ENCODE measurements around the gene SRCIN1. TPM values are rescaled to one million over a fixed set of nuclear protein-coding genes. Genes with fewer than 3 reads are reported as not detected.

The SRCIN1 gene
- total RNA-seq, 1 donor from 2014 or later: 6.6 TPM

GRCh38 chr17:38563362-38564253 is 42.1 kb downstream of the SRCIN1 start:
- H3K4me3 ChIP-seq: no peak overlapping the region
- TF ChIP-seq CTCF (IDR thresholded peaks at IDR 0.05): no peak
- DNase-seq: no peak
- intact Hi-C loops (cut with DNase I): no loop called here
- peaks cover 22% of the 10 kb centered on the region for H3K4me1 ChIP-seq
- H3K36me3 ChIP-seq: no peaks in the 10 kb centered on the region
- H3K9me3 ChIP-seq: no peaks in the 10 kb centered on the region
- H3K27me3 ChIP-seq (ENCODE audit: low read depth): peaks cover 82% of the 10 kb centered on the region
- no peak for ATAC-seq
- H3K27ac ChIP-seq: no peak overlapping the region

DNA sequence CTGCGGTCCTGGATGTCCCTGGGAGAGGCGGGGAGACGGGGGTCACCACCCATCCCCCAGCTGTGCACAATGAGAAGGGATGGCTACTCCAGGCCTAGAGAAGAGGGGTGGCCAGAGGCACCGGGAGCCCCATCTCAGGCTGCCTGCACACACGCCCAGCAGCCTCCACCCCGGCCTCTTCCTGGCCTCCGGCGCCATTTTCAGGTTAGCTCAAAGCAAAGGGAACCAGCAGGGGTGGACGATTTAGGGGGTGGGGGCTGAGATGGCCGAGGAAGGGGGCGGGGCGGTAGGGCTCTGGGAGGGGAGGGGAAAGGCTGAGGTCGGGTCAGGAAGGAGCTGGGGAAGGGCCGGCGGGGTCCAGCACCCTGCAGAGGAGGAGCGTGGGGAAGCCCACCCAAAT is 42.8 kb downstream of the SRCIN1 start:
- Histone ChIP-seq H3K36me3 (no peaks in the 10 kb centered on the region), H3K27me3 (ENCODE audit: low read depth) (peaks cover 82% of the 10 kb centered on the region), H3K4me1 (peaks cover 27% of the 10 kb centered on the region), H3K27ac (no peak overlapping the region), H3K9me3 (no peaks in the 10 kb centered on the region), H3K4me3 (no peak overlapping the region)
- intact Hi-C loops (cut with DNase I): no loop called here
- ATAC-seq (no peak), DNase-seq (no peak)
- no peak for TF ChIP-seq CTCF (IDR thresholded peaks at IDR 0.05)

- H3K27ac ChIP-seq: no peak overlapping the region
- H3K36me3 ChIP-seq: no peaks in the 10 kb centered on the region
- ATAC-seq (no peak), DNase-seq (peak; percentile 36)
- TF ChIP-seq CTCF (IDR thresholded peaks at IDR 0.05): no peak
- no peaks in the 10 kb centered on the region for H3K9me3 ChIP-seq
- no peak overlapping the region for H3K4me3 ChIP-seq
- H3K4me1 ChIP-seq: peaks cover 34% of the 10 kb centered on the region
- H3K27me3 ChIP-seq (ENCODE audit: low read depth): peaks cover 75% of the 10 kb centered on the region
- intact Hi-C loops (cut with DNase I): no loop called here
Measured at GRCh38 chr17:38562215-38562569, 43.6 kb downstream of the SRCIN1 start.

DNA sequence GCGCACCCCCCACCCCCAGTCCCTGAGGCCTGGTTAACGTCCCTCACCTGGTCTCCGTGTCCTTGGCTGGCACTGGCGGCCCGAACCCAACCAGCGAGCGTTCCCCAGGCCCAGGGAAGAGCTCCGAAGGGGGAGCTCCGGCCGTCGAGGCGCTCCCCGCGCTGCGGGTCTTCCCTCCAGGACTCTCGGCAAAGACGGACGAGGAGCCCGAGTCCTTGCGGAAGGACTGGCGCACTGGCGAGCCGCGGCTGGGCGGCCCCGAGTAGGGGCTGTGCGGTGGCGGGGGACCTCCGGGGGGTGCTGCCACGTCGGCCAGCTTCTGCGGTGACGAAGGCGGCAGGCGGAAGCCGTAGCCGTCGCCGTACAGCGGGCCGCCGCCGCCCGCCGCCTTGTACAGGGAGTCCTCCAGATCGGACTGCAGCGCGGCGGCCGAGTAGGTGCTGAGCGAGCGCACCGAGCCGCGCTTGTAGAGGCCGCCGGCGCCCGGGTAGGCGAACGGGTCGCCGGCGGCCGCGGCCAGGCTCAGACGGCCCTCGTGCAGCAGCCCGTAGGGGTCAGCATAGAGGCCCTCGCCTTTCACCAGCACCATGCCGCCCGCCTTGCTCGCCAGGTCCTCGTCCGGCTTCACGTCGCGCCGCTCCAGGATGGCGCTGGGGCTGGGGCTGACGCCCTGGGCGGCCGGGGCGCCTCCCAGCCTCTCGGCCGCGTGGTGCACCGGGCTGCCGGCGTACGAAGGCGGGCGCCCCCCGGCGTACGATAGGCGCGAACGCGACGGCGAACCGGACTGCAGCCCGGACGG is 44.1 kb downstream of the SRCIN1 start:
- intact Hi-C loops (cut with DNase I): no loop called here
- Histone ChIP-seq H3K27ac (no peak overlapping the region), H3K27me3 (ENCODE audit: low read depth) (peaks cover 70% of the 10 kb centered on the region), H3K9me3 (no peaks in the 10 kb centered on the region), H3K4me3 (no peak overlapping the region), H3K4me1 (peaks cover 40% of the 10 kb centered on the region), H3K36me3 (no peaks in the 10 kb centered on the region)
- ATAC-seq (no peak), DNase-seq (peak; percentile 32)
- TF ChIP-seq CTCF (IDR thresholded peaks at IDR 0.05): no peak

- Histone ChIP-seq H3K4me1 (peaks cover 41% of the 10 kb centered on the region), H3K36me3 (no peaks in the 10 kb centered on the region), H3K27ac (no peak overlapping the region), H3K27me3 (ENCODE audit: low read depth) (peaks cover 61% of the 10 kb centered on the region), H3K9me3 (no peaks in the 10 kb centered on the region), H3K4me3 (no peak overlapping the region)
- no peak for DNase-seq
- intact Hi-C loops (cut with DNase I): no loop called here
- no peak for ATAC-seq
- no peak for TF ChIP-seq CTCF (IDR thresholded peaks at IDR 0.05)
Measured at GRCh38 chr17:38560503-38561318, 45.0 kb downstream of the SRCIN1 start.
